ENCODE measurements around the gene VPS11. TPM values are rescaled to one million over a fixed set of nuclear protein-coding genes. Genes with fewer than 3 reads are reported as not detected.

Gene VPS11
- total RNA-seq, 1 experiment from 2014 or later, result 43.2 TPM

DNA sequence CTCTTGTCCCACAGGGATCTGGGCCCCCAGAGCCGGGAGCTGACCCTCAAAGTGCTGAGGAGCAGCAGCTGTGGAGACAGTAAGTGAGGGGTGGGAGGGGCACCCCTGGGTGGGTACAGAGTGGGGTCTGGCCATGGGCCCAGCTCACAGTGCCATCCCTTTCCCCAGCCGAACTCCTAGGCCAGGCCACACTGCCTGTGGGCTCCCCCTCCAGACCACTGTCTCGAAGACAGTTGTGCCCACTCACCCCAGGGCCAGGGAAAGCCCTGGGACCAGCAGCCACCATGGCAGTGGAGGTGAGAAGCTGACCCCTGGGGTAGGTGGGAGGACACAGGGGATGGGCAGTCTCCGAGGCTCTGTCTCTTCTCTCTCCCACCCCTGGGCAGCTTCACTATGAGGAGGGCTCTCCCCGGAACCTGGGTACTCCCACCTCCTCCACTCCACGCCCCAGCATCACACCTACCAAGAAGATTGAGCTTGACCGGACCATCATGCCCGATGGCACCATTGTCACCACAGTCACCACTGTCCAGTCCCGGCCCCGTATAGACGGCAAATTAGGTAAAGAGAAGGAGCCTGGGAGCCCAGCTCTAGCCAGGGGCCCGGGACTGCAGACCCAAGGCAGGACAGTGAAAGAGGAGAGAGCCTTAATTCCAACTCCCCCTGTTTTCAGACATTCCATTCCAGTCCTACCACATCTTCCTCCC, 44.8 kb downstream of the VPS11 start:
- POLR2A ChIA-PET, result interaction anchor here (0.9 to 1.1 kb wide), 2 partner anchors 18 to 27 kb away, joined by 3 read pairs; partner anchors contain the start of gene HMBS
- H3K27ac Mint-ChIP-seq (ENCODE audit: unreplicated experiment), result no peak overlapping the region
- peaks cover 11% of the 10 kb centered on the region for H3K4me1 Mint-ChIP-seq (ENCODE audit: low read depth, unreplicated experiment)
- Histone ChIP-seq H3K27me3 (replicated peaks; ENCODE audit: control insufficient read depth, insufficient read depth, low read length) (no peaks in the 10 kb centered on the region), H3K36me3 (ENCODE audit: control insufficient read depth, insufficient read depth, low read length) (0 out of 2 replicates have a peak, but pooled peaks cover 2% of the 10 kb centered on the region), H3K4me3 (ENCODE audit: low read depth, low read length) (no peak overlapping the region), H3K4me1 (peaks cover 11% of the 10 kb centered on the region), H3K9me3 (no peaks in the 10 kb centered on the region)
- H3K4me3 Mint-ChIP-seq (ENCODE audit: unreplicated experiment), result no peak overlapping the region
- H3K27me3 Mint-ChIP-seq (ENCODE audit: insufficient read depth, unreplicated experiment), result no peaks in the 10 kb centered on the region
- peak in 1 of 2 experiments; percentile 43 for DNase-seq
- no TSS peak for BruUV-seq (replicated peaks)
- intact Hi-C loops (cut with micrococcal nuclease; ENCODE audit: unreplicated experiment), result no loop called here
- H3K9me3 Mint-ChIP-seq (ENCODE audit: unreplicated experiment), result no peaks in the 10 kb centered on the region
- TF ChIP-seq, protein P1, sequence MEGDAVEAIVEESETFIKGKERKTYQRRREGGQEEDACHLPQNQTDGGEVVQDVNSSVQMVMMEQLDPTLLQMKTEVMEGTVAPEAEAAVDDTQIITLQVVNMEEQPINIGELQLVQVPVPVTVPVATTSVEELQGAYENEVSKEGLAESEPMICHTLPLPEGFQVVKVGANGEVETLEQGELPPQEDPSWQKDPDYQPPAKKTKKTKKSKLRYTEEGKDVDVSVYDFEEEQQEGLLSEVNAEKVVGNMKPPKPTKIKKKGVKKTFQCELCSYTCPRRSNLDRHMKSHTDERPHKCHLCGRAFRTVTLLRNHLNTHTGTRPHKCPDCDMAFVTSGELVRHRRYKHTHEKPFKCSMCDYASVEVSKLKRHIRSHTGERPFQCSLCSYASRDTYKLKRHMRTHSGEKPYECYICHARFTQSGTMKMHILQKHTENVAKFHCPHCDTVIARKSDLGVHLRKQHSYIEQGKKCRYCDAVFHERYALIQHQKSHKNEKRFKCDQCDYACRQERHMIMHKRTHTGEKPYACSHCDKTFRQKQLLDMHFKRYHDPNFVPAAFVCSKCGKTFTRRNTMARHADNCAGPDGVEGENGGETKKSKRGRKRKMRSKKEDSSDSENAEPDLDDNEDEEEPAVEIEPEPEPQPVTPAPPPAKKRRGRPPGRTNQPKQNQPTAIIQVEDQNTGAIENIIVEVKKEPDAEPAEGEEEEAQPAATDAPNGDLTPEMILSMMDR (IDR thresholded peaks at IDR 0.05; ENCODE audit: insufficient read depth in 1 of 2, low read depth in 1 of 2, low read length in 1 of 2, severe bottlenecking in 1 of 2, unreplicated experiment in 1 of 2), result no peak
- H3K36me3 Mint-ChIP-seq (ENCODE audit: insufficient read depth, unreplicated experiment), result peaks cover 31% of the 10 kb centered on the region
- CTCF ChIA-PET, result interaction anchor here (0.8 kb wide), 1 partner anchor 32 kb away, joined by 3 read pairs; no protein-coding TSS in a partner anchor

DNA sequence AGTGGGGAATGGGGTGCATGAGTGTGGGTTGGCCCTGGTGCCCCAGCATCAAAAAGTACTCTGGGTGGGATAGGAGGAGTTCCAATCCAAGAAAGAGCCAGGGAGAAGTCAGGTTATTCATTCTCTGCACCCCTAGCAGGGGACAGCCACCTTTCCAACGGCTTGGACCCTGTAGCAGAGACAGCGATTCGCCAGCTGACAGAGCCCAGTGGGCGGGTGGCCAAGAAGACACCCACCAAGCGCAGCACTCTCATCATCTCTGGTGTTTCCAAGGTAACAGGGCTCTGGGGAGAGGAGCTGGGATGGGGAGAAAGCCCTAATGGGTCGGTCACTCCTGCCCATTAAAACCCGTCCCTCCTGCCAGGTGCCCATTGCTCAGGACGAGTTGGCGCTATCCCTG, 46.1 kb downstream of the VPS11 start:
- H3K27me3 Mint-ChIP-seq (ENCODE audit: insufficient read depth, unreplicated experiment), result no peaks in the 10 kb centered on the region
- H3K4me1 ChIP-seq, result peaks cover 3% of the 10 kb centered on the region; the same call in 1 of the 2 replicates
- no peaks in the 10 kb centered on the region for H3K9me3 ChIP-seq
- no peak overlapping the region for H3K4me3 ChIP-seq (ENCODE audit: low read depth, low read length)
- intact Hi-C loops (cut with micrococcal nuclease; ENCODE audit: unreplicated experiment), result no loop called here
- no peak for DNase-seq
- ChIA-PET POLR2A (no interaction called here), CTCF (no interaction called here)
- no peak overlapping the region for H3K4me3 Mint-ChIP-seq (ENCODE audit: unreplicated experiment)
- H3K27me3 ChIP-seq (replicated peaks; ENCODE audit: control insufficient read depth, insufficient read depth, low read length), result no peaks in the 10 kb centered on the region
- TF ChIP-seq, protein P1 (IDR thresholded peaks at IDR 0.05; ENCODE audit: insufficient read depth in 1 of 2, low read depth in 1 of 2, low read length in 1 of 2, severe bottlenecking in 1 of 2, unreplicated experiment in 1 of 2), result no peak
- H3K27ac Mint-ChIP-seq (ENCODE audit: unreplicated experiment), result no peak overlapping the region
- peaks cover 5% of the 10 kb centered on the region for H3K4me1 Mint-ChIP-seq (ENCODE audit: low read depth, unreplicated experiment)
- no TSS peak for BruUV-seq (replicated peaks)
- H3K9me3 Mint-ChIP-seq (ENCODE audit: unreplicated experiment), result no peaks in the 10 kb centered on the region
- H3K36me3 Mint-ChIP-seq (ENCODE audit: insufficient read depth, unreplicated experiment), result peaks cover 20% of the 10 kb centered on the region
- 0 out of 2 replicates have a peak, but pooled peaks cover 2% of the 10 kb centered on the region for H3K36me3 ChIP-seq (ENCODE audit: control insufficient read depth, insufficient read depth, low read length)

DNA sequence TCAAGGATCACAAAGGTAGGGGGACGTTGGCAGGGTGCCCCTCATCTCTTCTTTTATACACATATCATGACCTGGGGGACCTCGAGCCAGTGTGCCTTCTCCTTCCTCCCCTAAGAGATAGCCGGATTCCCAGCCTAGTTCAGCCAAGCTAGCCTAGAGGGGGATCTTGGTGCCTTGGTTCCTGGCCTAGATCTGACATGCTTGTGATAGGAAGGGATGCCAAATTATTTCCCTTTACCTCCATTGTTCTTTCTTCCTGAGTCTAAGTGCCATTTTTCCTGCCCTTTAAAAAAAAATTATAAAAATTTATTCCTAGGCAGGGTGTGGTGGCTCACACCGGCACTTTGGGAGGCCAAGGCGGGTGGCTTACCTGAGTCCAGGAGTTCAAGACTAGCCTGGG, 46.7 kb downstream of the VPS11 start:
- H3K27me3 ChIP-seq (replicated peaks; ENCODE audit: control insufficient read depth, insufficient read depth, low read length), result no peaks in the 10 kb centered on the region
- ChIA-PET POLR2A (no interaction called here), CTCF (no interaction called here)
- Mint-ChIP-seq H3K27me3 (ENCODE audit: insufficient read depth, unreplicated experiment) (no peaks in the 10 kb centered on the region), H3K27ac (ENCODE audit: unreplicated experiment) (no peak overlapping the region), H3K9me3 (ENCODE audit: unreplicated experiment) (no peaks in the 10 kb centered on the region), H3K4me3 (ENCODE audit: unreplicated experiment) (no peak overlapping the region), H3K4me1 (ENCODE audit: low read depth, unreplicated experiment) (no peaks in the 10 kb centered on the region), H3K36me3 (ENCODE audit: insufficient read depth, unreplicated experiment) (peaks cover 14% of the 10 kb centered on the region)
- H3K4me3 ChIP-seq (ENCODE audit: low read depth, low read length), result no peak overlapping the region
- H3K36me3 ChIP-seq (ENCODE audit: control insufficient read depth, insufficient read depth, low read length), result 0 out of 2 replicates have a peak, but pooled peaks cover 2% of the 10 kb centered on the region
- TF ChIP-seq, protein P1 (IDR thresholded peaks at IDR 0.05; ENCODE audit: insufficient read depth in 1 of 2, low read depth in 1 of 2, low read length in 1 of 2, severe bottlenecking in 1 of 2, unreplicated experiment in 1 of 2), result no peak
- H3K4me1 ChIP-seq, result no peaks in the 10 kb centered on the region
- intact Hi-C loops (cut with micrococcal nuclease; ENCODE audit: unreplicated experiment), result no loop called here
- no peaks in the 10 kb centered on the region for H3K9me3 ChIP-seq
- DNase-seq, result no peak
- no TSS peak for BruUV-seq (replicated peaks)
